HG03103 (cell line): Measurements from ENCODE around the gene PDGFB.
"Not testable (repeated sequence)": the region's sequence is repeated elsewhere in the genome, so short reads cannot be mapped to it uniquely, and the experiment has no call there.

Experiments used
- ATAC-seq: cut with Tn5 transposase; IDR thresholded peaks from one replicate; pipeline ENCODE4 v1.9.1; 2021; ENCODE audit warnings: low read depth; ENCODE audit not compliant: unreplicated experiment

Gene PDGFB

GRCh38 chr22:39230261-39231196 is 14.3 kb downstream of the PDGFB start:
- no peak for ATAC-seq

DNA sequence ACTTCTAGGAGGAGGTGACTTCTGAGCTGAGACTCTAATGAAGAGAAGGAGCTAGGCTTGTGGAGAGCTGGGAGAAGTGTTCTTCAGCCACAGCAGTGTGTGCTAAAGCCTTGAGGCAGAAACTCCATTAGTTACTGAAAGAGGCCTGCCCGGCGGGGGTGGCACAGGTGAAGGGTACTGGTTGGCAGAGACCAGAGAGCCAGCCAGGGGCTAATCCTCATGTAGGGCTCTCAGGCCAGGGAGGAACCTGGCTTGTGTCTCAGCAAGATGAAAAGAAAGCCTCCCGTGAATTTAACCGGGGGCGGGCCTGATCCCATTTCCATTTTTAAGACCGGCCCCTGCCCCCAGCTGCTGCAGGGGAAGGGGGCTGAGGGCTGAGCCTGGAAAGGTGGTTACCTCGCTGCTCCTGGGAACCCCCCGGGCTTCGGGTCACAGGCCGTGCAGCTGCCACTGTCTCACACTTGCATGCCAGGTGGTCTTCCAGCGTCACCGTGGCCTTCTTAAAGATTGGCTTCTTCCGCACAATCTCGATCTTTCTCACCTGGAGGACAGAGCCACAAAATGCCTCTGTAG is 15.0 kb downstream of the PDGFB start:
- ATAC-seq, result no peak

DNA sequence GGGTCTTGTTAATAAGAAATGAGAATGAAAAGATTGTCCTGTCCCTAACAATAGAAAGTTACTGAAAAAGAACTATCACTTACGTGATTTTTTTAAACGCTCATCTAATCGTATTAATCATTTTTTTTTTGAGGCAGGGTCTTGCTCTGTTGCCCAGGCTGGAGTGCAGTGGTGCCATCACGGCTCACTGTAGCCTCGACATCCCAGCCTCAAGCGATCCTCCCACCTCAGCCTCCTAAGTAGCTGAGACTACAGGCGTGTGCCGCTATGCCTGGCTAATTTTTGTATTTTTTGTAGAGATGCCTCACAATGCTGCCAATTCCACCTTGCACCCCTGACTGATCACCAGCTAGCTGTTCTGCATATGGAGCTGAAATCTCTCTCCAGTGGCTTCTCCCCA is 15.7 kb downstream of the PDGFB start:
- no peak for ATAC-seq

DNA sequence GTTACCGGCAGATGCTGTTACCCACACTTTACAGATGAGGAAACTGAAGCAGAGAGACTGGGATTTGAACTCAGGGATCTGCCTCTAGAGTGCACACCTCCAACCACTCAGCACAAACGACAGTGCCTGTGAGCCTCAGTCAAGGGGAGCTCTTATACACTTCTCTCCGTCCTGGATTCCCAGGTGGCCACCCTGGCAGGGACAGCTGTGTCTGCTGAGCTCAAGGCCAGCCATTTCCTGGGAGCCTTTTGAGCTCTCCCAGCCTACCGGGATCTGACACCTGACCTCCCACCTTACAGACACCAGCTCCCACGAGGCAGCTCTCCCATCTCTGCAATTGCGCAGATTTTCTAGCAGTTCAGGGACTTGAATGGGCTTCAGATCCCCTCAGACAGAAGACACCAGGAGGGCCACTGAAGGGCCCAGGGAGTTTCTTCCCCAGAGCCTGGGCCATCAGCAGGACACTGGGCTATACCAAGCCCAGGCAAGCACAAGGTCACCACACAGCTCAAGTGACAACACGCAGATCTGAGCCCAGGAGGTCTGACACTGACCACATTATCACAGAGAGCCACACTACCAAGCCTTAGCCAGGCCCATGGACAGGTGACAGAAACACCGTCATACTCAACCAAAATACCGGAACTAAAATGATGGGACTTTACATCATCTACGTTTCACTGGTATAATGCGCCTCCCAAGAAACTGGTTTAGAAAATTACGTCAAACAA is 17.1 kb downstream of the PDGFB start:
- ATAC-seq, result no peak

- no peak for ATAC-seq
These were observed 18.4 kb downstream of the PDGFB start for GRCh38 chr22:39226353-39226752.

DNA sequence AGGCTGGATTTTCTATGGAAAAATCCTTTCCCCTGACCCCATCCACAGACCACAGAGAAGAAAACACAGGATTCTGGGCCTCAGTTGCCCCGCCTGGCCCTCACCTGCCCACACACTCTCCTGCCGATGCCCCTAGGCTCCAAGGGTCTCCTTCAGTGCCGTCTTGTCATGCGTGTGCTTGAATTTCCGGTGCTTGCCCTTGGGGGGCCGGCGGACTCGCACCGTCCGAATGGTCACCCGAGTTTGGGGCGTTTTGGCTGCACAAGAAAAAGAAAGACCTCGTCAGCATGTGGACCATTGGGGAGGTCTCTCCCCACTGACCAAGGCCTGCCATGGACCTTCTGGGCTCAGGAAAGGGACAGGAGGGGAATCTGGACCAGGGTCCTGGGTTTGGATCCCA is 19.2 kb downstream of the PDGFB start:
- no peak for ATAC-seq

DNA sequence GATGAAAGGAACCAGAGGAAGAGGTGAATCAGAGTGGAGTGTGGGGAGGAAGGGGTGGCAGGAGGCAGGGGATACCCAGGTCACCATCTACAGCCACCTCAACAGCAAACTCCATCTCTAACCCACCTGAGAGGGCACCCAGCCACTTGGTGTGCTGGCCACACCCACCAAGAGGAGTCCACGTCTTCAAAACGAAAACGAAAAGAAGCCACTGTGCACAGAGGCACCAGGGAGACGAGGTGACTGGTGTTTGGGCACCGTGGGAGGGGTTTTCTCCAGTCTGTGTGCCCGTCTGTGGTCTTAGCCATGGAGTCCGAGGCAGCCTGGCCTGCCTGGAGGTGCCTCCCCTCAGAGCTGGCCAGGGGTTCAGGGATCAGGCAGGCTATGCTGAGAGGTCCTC is 20.2 kb downstream of the PDGFB start:
- ATAC-seq, result no peak

GRCh38 chr22:39223091-39223710 is 21.6 kb downstream of the PDGFB start:
- ATAC-seq, result no peak

DNA sequence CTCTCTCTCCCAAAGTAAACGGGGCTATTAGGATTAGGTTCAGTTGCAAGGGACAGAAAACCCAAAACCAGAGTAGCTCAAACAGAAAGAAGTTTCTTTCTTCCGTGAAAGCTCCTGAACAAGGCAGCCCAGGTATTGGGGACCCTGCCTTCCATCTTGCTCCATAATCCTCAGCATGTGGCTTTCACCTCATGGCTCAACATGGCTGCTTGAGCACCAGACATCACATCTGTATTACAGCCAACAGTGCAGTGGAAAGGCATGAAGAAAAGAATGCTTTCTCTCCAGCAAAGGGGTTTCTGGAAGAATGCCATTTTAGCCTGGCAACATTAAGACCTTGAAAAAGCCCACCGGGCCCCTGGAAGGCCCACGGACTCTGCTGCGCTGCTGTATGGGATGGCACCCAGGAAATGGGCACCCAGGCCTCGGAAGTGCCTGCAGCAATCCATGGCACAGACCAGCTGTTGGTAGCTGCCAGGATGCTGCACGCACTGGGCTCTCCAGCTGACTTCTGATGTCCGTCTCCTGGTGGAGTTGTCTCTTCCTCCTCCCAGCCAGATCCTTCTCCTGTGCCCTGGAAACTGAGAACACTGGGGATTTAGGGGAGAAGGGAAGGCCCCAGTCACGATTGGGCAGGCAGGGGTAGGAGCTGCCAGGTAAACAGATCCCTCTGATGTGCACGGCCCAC is 22.6 kb downstream of the PDGFB start:
- no peak for ATAC-seq

DNA sequence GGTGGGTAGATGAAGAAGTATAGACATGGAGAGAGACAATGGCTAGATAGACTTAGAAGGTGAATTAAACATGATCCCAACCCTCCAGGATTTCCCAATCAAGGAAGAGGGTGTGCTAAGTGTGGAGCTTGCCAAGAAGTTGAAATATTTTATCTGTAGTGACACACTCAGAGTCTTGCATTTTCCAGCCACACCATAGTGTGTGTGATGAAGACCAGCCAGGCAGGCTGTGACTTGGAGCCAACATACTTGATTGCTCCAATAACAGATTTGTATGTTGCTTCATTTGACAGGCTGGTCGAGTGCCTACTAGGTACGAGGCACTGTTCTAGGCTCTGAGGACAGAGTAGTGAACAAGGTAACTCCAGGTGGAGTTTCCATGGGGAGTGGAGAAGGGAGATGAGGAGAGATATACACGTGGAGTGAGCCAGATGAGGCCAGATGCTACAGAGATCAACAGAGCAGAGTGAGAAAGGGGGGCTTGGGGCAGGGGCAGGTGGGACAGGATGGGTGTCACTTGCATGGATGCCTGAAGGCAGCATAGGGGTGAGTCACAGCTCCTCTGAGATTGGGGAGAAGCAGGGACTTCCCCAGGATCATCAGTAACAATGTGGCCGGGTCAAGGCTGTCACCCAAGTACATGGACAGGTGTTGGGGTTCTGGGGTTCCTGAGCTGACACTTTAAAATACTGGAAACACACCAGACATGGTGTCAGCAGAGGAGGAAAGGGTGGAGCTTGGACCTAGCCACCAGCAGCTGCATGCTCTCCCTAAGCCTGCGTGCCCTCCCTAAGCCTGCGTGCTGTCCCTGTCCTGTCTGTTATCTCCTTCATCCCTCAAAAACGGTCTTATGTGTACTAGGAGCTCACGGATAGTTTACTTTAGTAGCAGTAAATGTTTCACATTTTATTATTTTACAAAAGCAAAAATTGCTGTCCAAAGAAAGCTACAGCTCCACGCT is 23.6 kb downstream of the PDGFB start:
- ATAC-seq, result no peak

GRCh38 chr22:39220450-39220849 is 24.3 kb downstream of the PDGFB start:
- no peak for ATAC-seq

GRCh38 chr22:39219071-39220039 is 25.4 kb downstream of the PDGFB start:
- no peak for ATAC-seq

DNA sequence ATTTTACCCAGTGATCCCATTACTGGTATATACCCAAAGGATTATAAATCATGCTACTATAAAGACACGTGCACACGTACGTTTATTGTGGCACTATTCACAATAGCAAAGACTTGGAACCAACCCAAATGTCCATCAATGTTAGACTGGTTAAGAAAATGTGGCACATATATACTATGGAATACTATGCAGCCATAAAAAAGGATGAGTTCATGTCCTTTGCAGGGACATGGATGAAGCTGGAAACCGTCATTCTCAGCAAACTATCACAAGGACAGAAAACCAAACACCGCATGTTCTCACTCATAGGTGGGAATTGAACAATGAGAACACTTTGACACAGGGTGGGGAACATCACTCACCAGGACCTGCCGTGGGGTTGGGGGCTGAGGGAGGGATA is 26.4 kb downstream of the PDGFB start:
- not testable (repeated sequence) for ATAC-seq

DNA sequence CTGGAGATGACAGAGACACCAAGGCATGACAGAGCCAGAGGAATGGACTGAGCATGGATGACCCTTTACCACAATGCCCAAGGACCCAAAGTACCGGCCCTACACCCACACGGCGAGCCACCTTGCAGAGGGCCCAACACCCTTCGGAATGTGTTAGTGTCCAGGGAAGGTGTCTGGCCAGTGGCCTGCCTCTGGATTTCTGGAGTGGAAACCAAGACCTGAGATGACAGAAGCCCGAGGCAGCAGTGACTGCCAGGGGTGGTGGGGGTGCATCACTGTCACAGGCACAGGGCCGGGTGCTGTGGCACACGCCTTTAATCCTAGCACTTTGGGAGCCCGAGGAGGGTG is 28.7 kb downstream of the PDGFB start:
- no peak for ATAC-seq

GRCh38 chr22:39215426-39216142 is 29.2 kb downstream of the PDGFB start:
- ATAC-seq, result no peak

GRCh38 chr22:39215070-39215396 is 29.7 kb downstream of the PDGFB start:
- no peak for ATAC-seq

DNA sequence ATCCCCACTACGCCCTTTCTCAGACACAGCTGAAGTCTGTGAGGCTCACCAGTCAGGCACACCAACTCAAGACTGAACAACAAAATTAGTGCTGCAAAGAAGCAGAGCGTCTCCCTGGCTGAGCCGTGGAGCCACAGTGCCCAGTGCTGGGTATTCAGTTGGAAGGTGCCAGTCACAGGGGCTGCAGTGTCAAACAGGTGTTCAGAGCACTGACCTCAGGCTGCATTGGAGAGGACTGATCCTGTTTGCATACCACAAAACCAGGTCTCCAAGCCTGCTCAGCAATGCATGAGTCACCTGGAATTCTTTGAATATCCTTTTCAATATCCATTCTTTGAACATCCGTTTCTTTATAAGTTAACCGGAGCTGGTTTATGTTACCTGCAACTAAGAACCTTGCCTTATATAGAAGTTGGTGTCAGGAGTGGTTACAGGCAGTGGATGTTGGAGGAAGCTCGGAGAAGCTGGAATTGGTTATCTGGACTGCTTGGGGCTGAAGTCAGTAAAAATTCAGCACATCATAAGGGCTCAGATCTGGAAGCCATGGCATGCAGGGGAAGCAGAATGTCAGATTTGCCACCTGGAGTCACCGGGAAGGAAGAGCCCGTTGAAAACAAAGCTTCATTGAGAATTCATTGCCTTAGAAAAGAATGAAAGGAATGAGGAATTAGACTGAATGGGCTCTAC is 30.3 kb downstream of the PDGFB start:
- no peak for ATAC-seq
